Colonic mucosa (tissue), 4 donors: Measurements from ENCODE around the gene ZSWIM7. TPM values are rescaled to one million over a fixed set of nuclear protein-coding genes. Genes with fewer than 3 reads are reported as not detected.

Experiments
- DNase-seq: peaks from one replicate; pipeline ENCODE4 v3.0.0-alpha.2; 2020
- H3K27ac ChIP-seq: fragments of 200-600 bp; one replicate; pipeline ENCODE4 v1.8.0; 2021
- H3K27me3 ChIP-seq: fragments of 200-600 bp; one replicate; pipeline ENCODE4 v1.8.0; 2021
- H3K36me3 ChIP-seq: fragments of 200-600 bp; one replicate; pipeline ENCODE4 v1.8.0; 2021
- H3K4me1 ChIP-seq: fragments of 200-600 bp; one replicate; pipeline ENCODE4 v1.8.0; 2021; ENCODE audit warnings: mild to moderate bottlenecking
- H3K4me3 ChIP-seq: fragments of 200-600 bp; one replicate; pipeline ENCODE4 v1.8.0; 2021
- H3K9ac ChIP-seq, 2 donors: one replicate each; pipeline ENCODE4 v1.7.0; 2013; ENCODE audit warnings: control low read depth in 2 of 2, low read depth in 2 of 2, low read length in 2 of 2
- H3K9me3 ChIP-seq: fragments of 200-600 bp; one replicate; pipeline ENCODE4 v1.8.0; 2021
- intact Hi-C: fragments of 100-400 bp; cut with DNase I; formaldehyde crosslinking; loops from one replicate; pipeline ENCODE4 v1.14.1; 2022
- total RNA-seq, 2 donors: library from RNA; stranded (reverse); fragmentation: NEBNext Ultra II Directional in 1 of 2; extraction: Animal tissue kit (Norgen Biotek cat#: 25700) in 1 of 2; gene quantifications; one replicate each; pipeline ENCODE4 v1.2.1, GENCODE V29; 2021
- TF ChIP-seq, protein P1 (sequence below): fragments of 200-600 bp; IDR thresholded peaks from one replicate; pipeline ENCODE4 v1.8.0; 2022; ENCODE audit warnings: antibody characterized with exemption, mild to moderate bottlenecking
- donor health status: healthy.
- donor health status: DM: no; HTN: no; CAD: no.
- donor health status: DM: no; HTN: no; CAD: no.

Gene ZSWIM7
- total RNA-seq, 2 donors from 2014 or later: 17.7 to 18.8 TPM

DNA sequence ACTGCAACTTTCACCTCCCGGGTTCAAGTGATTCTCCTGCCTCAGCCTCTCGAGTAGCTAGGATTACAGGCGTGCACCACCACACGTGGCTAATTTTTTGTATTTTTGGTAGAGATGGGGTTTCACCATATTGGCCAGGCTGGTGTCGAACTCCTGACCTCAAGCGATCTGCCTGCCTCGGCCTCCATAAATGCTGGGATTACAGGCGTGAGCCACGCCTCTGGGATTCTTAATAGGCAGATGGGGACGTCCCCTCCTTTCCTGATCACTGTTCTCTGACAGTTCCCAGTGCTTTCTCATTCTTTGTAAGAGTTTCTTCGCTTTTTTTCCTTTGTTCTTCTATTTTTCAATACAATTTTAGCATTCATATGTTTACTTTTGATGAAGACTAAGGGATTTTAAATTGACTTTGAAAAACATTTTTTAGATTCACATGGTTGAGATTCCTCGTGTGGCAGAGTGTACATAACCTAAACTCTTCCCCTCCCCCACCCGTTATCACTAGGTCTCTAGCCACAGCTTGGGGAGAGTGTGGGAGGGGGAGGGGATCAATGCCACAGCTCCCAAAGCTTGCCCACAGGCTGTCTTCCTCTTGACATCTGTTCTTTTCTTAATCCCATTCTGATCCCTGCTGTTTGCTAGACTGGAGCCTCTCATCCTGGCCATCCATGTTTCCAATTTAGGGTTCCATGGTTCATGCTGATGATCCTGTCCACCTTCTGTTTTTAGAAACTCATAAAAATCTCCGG, 43.5 kb downstream of the ZSWIM7 start:
- no peak overlapping the region for H3K27ac ChIP-seq
- DNase-seq: no peak
- H3K27me3 ChIP-seq: no peaks in the 10 kb centered on the region
- no peaks in the 10 kb centered on the region for H3K36me3 ChIP-seq
- no peak overlapping the region for H3K4me3 ChIP-seq
- no peaks in the 10 kb centered on the region for H3K9me3 ChIP-seq
- intact Hi-C loops: no loop called here
- H3K4me1 ChIP-seq: peaks cover 7% of the 10 kb centered on the region
- TF ChIP-seq, protein P1, sequence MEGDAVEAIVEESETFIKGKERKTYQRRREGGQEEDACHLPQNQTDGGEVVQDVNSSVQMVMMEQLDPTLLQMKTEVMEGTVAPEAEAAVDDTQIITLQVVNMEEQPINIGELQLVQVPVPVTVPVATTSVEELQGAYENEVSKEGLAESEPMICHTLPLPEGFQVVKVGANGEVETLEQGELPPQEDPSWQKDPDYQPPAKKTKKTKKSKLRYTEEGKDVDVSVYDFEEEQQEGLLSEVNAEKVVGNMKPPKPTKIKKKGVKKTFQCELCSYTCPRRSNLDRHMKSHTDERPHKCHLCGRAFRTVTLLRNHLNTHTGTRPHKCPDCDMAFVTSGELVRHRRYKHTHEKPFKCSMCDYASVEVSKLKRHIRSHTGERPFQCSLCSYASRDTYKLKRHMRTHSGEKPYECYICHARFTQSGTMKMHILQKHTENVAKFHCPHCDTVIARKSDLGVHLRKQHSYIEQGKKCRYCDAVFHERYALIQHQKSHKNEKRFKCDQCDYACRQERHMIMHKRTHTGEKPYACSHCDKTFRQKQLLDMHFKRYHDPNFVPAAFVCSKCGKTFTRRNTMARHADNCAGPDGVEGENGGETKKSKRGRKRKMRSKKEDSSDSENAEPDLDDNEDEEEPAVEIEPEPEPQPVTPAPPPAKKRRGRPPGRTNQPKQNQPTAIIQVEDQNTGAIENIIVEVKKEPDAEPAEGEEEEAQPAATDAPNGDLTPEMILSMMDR: no peak
- no peak overlapping the region for H3K9ac ChIP-seq

- Histone ChIP-seq H3K4me1 (peaks cover 7% of the 10 kb centered on the region), H3K36me3 (no peaks in the 10 kb centered on the region), H3K27ac (no peak overlapping the region), H3K9me3 (no peaks in the 10 kb centered on the region), H3K27me3 (no peaks in the 10 kb centered on the region), H3K4me3 (no peak overlapping the region), H3K9ac (no peak overlapping the region)
- TF ChIP-seq, protein P1: no peak
- DNase-seq: no peak
- intact Hi-C loops: no loop called here
These were observed 45.3 kb downstream of the ZSWIM7 start for GRCh38 chr17:15954222-15954621.

GRCh38 chr17:15952916-15953790, 46.4 kb downstream of the ZSWIM7 start:
- H3K27ac ChIP-seq: no peak overlapping the region
- TF ChIP-seq, protein P1: no peak
- H3K4me1 ChIP-seq: no peaks in the 10 kb centered on the region
- intact Hi-C loops: no loop called here
- no peaks in the 10 kb centered on the region for H3K36me3 ChIP-seq
- no peak for DNase-seq
- H3K4me3 ChIP-seq: no peak overlapping the region
- H3K9ac ChIP-seq: peak overlapping the region in 1 of 2 donors; percentile 26
- H3K27me3 ChIP-seq: no peaks in the 10 kb centered on the region
- H3K9me3 ChIP-seq: no peaks in the 10 kb centered on the region

- H3K27ac ChIP-seq: peak overlapping the region; percentile 32
- TF ChIP-seq, protein P1: no peak
- intact Hi-C loops: no loop called here
These were observed 47.4 kb downstream of the ZSWIM7 start for GRCh38 chr17:15952048-15952532.

GRCh38 chr17:15951368-15952047, 48.0 kb downstream of the ZSWIM7 start:
- Histone ChIP-seq H3K27me3 (no peaks in the 10 kb centered on the region), H3K9me3 (no peaks in the 10 kb centered on the region), H3K4me1 (no peaks in the 10 kb centered on the region), H3K4me3 (no peak overlapping the region), H3K27ac (peak overlapping the region; percentile 32), H3K36me3 (no peaks in the 10 kb centered on the region), H3K9ac (peak overlapping the region in 1 of 2 donors; percentile 34)
- no peak for DNase-seq
- TF ChIP-seq, protein P1: no peak
- intact Hi-C loops: no loop called here

More at GRCh38 chr17:15952048-15952532, 47.4 kb downstream of the ZSWIM7 start:
- no peaks in the 10 kb centered on the region for H3K4me1 ChIP-seq
- no peaks in the 10 kb centered on the region for H3K9me3 ChIP-seq
- no peaks in the 10 kb centered on the region for H3K36me3 ChIP-seq
- H3K9ac ChIP-seq: peak overlapping the region in 1 of 2 donors; percentile 34
- H3K27me3 ChIP-seq: no peaks in the 10 kb centered on the region
- H3K4me3 ChIP-seq: no peak overlapping the region
- peak; percentile 46 for DNase-seq
